ENCODE measurements around the gene SCP2D1.

SCP2D1 gene

DNA sequence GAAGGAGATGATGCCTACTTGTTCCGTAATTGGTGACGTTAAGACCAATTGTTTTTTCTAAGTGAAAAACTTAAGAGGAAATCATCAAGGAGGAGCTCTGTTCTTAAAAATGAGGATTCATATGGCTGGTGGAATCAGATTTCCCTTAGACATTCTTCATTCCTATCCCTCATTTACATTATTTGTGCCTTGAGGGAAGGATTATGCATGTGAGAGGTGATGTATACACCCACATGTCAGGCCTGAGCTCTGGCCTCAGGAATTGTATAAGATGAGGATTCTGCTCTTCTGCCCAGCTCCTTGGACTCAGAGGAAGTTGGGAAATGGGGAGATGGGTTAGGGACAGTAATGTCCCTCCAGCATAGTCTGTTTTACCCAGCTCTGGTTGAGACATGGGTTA is 42.3 kb downstream of the SCP2D1 start:
- in situ Hi-C loops (cut with MboI; ENCODE audit: low pct_unique_long_range_greater_than_20kb, low sequenced_read_pairs): no loop called here

DNA sequence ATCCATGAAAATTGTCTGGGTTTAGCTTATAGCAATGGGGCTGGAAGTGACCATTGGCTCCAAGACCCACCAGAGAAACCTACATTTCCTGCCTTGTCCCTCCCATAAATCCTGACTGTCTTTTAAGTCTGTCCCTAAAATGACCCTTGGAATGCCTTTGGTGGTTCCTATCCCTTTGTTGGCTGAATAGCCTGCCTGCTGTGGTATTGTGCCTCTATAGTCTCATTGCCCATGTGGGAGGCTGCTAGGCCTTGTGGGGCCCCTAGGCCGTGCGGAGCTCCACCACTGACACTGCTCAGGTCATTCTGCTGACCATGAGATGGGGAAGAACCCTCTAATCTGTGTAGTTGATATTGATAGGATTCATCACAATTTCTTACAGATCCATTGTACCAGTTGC is 43.3 kb downstream of the SCP2D1 start:
- no peak for DNase-seq
- in situ Hi-C loops (cut with MboI; ENCODE audit: low pct_unique_long_range_greater_than_20kb, low sequenced_read_pairs): no loop called here

More for the DNA sequence above, 42.3 kb downstream of the SCP2D1 start:
- no peak for DNase-seq

- no peak for DNase-seq
- in situ Hi-C loops (cut with MboI; ENCODE audit: low pct_unique_long_range_greater_than_20kb, low sequenced_read_pairs): no loop called here
These were observed 44.1 kb downstream of the SCP2D1 start for GRCh38 chr20:18857640-18858039.

DNA sequence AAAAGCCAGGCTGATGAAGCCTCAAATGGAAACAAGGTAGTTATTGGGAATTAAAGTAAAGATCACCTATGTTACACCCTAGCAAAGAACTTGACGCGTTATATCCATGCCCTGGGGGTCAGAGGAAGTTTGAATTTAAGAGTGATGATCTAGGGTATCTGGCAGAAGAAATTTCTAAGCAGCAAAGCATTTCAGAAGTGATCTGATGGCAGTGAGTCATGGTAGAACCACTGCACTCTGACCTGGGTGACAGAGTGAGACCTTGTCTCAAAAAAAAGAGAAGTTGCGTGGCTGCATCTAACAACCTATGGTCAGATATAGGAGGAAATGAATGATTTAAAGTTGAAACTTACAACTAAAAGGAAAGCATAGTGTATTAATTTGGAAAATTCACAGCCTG is 45.2 kb downstream of the SCP2D1 start:
- in situ Hi-C loops (cut with MboI; ENCODE audit: low pct_unique_long_range_greater_than_20kb, low sequenced_read_pairs): no loop called here
- no peak for DNase-seq
